MG63 (cell line): ENCODE results near the gene SLC25A3. TPM values are rescaled to one million over a fixed set of nuclear protein-coding genes. Genes with fewer than 3 reads are reported as not detected.
"Not testable (repeated sequence)": the region's sequence is repeated elsewhere in the genome, so short reads cannot be mapped to it uniquely, and the experiment has no call there.

ENCODE experiments used
- DNase-seq: peaks from one replicate; pipeline ENCODE4 v3.0.0-alpha.2; 2020
- H3K27me3 ChIP-seq: fragments of 250-450 bp; sonication (Bioruptor Pico); 2 replicates; pipeline ENCODE4 v1.5.1; 2020; ENCODE audit warnings: mild to moderate bottlenecking, moderate library complexity
- H3K36me3 ChIP-seq: fragments of 250-450 bp; sonication (Bioruptor Pico); 2 replicates; pipeline ENCODE4 v1.5.1; 2020; ENCODE audit warnings: mild to moderate bottlenecking, moderate library complexity
- H3K4me3 ChIP-seq: fragments of 250-450 bp; sonication (Bioruptor Pico); 2 replicates; pipeline ENCODE4 v1.5.1; 2020; ENCODE audit warnings: mild to moderate bottlenecking, moderate library complexity
- H3K9me3 ChIP-seq: fragments of 250-450 bp; sonication (Bioruptor Pico); 2 replicates; pipeline ENCODE4 v1.5.1; 2020; ENCODE audit warnings: mild to moderate bottlenecking, moderate library complexity
- total RNA-seq: library from RNA; depleted of rRNA; stranded (reverse); fragments of >200 nt; shearing (Covaris generic); gene quantifications from 2 replicates; pipeline ENCODE4 v1.2.3, GENCODE V29; 2014; ENCODE audit warnings: low replicate concordance

Gene SLC25A3
- total RNA-seq, 1 experiment from 2014 or later: 1,016 TPM

- H3K27me3 ChIP-seq: no peaks in the 10 kb centered on the region
- no peak for DNase-seq
- no peaks in the 10 kb centered on the region for H3K36me3 ChIP-seq
- no peak overlapping the region for H3K4me3 ChIP-seq
- H3K9me3 ChIP-seq: no peaks in the 10 kb centered on the region
These were observed 11.4 kb upstream of the SLC25A3 start for GRCh38 chr12:98582093-98582492.

GRCh38 chr12:98587084-98587483 lies 6.4 kb upstream of the SLC25A3 start:
- DNase-seq: no peak
- Histone ChIP-seq H3K9me3 (no peaks in the 10 kb centered on the region), H3K27me3 (no peaks in the 10 kb centered on the region), H3K4me3 (no peak overlapping the region), H3K36me3 (no peaks in the 10 kb centered on the region)

- DNase-seq: no peak
- Histone ChIP-seq H3K36me3 (peaks cover 27% of the 10 kb centered on the region), H3K9me3 (no peaks in the 10 kb centered on the region), H3K27me3 (no peaks in the 10 kb centered on the region), H3K4me3 (no peak overlapping the region)
These were observed 2.3 kb upstream of the SLC25A3 start for GRCh38 chr12:98591209-98591608.

GRCh38 chr12:98592825-98593322 lies 612 bp upstream of the SLC25A3 start:
- H3K27me3 ChIP-seq: no peaks in the 10 kb centered on the region
- H3K36me3 ChIP-seq: peaks cover 43% of the 10 kb centered on the region
- no peaks in the 10 kb centered on the region for H3K9me3 ChIP-seq
- H3K4me3 ChIP-seq: peak overlapping the region; percentile 99
- DNase-seq: no peak

- peaks cover 54% of the 10 kb centered on the region for H3K36me3 ChIP-seq
- H3K9me3 ChIP-seq: no peaks in the 10 kb centered on the region
- H3K27me3 ChIP-seq: no peaks in the 10 kb centered on the region
- peak; percentile 12 for DNase-seq
- peak overlapping the region; percentile 99 for H3K4me3 ChIP-seq
These were observed 757 bp downstream of the SLC25A3 start for GRCh38 chr12:98594050-98594835.

GRCh38 chr12:98595243-98595988 lies 1.9 kb downstream of the SLC25A3 start:
- no peaks in the 10 kb centered on the region for H3K27me3 ChIP-seq
- peaks cover 66% of the 10 kb centered on the region for H3K36me3 ChIP-seq
- H3K4me3 ChIP-seq: peak overlapping the region; percentile 99
- no peak for DNase-seq
- no peaks in the 10 kb centered on the region for H3K9me3 ChIP-seq

- not testable (repeated sequence) for H3K4me3 ChIP-seq, DNase-seq, H3K27me3 ChIP-seq, H3K9me3 ChIP-seq
- H3K36me3 ChIP-seq: peaks cover 85% of the 10 kb centered on the region
These were observed 3.8 kb downstream of the SLC25A3 start for GRCh38 chr12:98597313-98597712.

GRCh38 chr12:98601924-98602323 lies 8.4 kb downstream of the SLC25A3 start:
- no peaks in the 10 kb centered on the region for H3K9me3 ChIP-seq
- H3K4me3 ChIP-seq: no peak overlapping the region
- no peak for DNase-seq
- H3K36me3 ChIP-seq: peaks cover 73% of the 10 kb centered on the region
- H3K27me3 ChIP-seq: no peaks in the 10 kb centered on the region

GRCh38 chr12:98606359-98606988 lies 13.0 kb downstream of the SLC25A3 start:
- H3K9me3 ChIP-seq: no peaks in the 10 kb centered on the region
- DNase-seq: no peak
- H3K27me3 ChIP-seq: no peaks in the 10 kb centered on the region
- no peak overlapping the region for H3K4me3 ChIP-seq
- peaks cover 30% of the 10 kb centered on the region for H3K36me3 ChIP-seq

GRCh38 chr12:98610596-98610995 lies 17.1 kb downstream of the SLC25A3 start:
- no peak for DNase-seq
- Histone ChIP-seq H3K9me3 (no peaks in the 10 kb centered on the region), H3K4me3 (no peak overlapping the region), H3K27me3 (no peaks in the 10 kb centered on the region), H3K36me3 (peaks cover 5% of the 10 kb centered on the region; the same call in 1 of the 2 replicates)

- no peak for DNase-seq
- H3K4me3 ChIP-seq: no peak overlapping the region
These were observed 19.3 kb downstream of the SLC25A3 start for GRCh38 chr12:98612696-98613334.

GRCh38 chr12:98618952-98619351 lies 25.5 kb downstream of the SLC25A3 start:
- Histone ChIP-seq H3K4me3 (no peak overlapping the region), H3K27me3 (no peaks in the 10 kb centered on the region), H3K36me3 (peaks cover 2% of the 10 kb centered on the region; the same call in 1 of the 2 replicates), H3K9me3 (no peaks in the 10 kb centered on the region)
- DNase-seq: no peak

More at GRCh38 chr12:98612696-98613334, 19.3 kb downstream of the SLC25A3 start:
- H3K36me3 ChIP-seq: peaks cover 5% of the 10 kb centered on the region; the same call in 1 of the 2 replicates
- no peaks in the 10 kb centered on the region for H3K9me3 ChIP-seq
- no peaks in the 10 kb centered on the region for H3K27me3 ChIP-seq

- no peak for DNase-seq
- peaks cover 24% of the 10 kb centered on the region for H3K36me3 ChIP-seq
- H3K27me3 ChIP-seq: no peaks in the 10 kb centered on the region
- no peak overlapping the region for H3K4me3 ChIP-seq
- no peaks in the 10 kb centered on the region for H3K9me3 ChIP-seq
These were observed 42.3 kb downstream of the SLC25A3 start for GRCh38 chr12:98635657-98636323.

- no peaks in the 10 kb centered on the region for H3K27me3 ChIP-seq
- peaks cover 23% of the 10 kb centered on the region for H3K36me3 ChIP-seq
- H3K9me3 ChIP-seq: no peaks in the 10 kb centered on the region
- DNase-seq: no peak
- H3K4me3 ChIP-seq: no peak overlapping the region
These were observed 43.6 kb downstream of the SLC25A3 start for GRCh38 chr12:98637068-98637467.

- Histone ChIP-seq H3K36me3 (peaks cover 16% of the 10 kb centered on the region), H3K4me3 (no peak overlapping the region), H3K27me3 (no peaks in the 10 kb centered on the region), H3K9me3 (no peaks in the 10 kb centered on the region)
- no peak for DNase-seq
These were observed 44.5 kb downstream of the SLC25A3 start for GRCh38 chr12:98638009-98638408.

- H3K4me3 ChIP-seq: no peak overlapping the region
- peaks cover 8% of the 10 kb centered on the region for H3K36me3 ChIP-seq
- no peak for DNase-seq
- H3K9me3 ChIP-seq: no peaks in the 10 kb centered on the region
- H3K27me3 ChIP-seq: no peaks in the 10 kb centered on the region
These were observed 46.0 kb downstream of the SLC25A3 start for GRCh38 chr12:98639491-98639890.
